B cell (primary cell): ENCODE data around the gene PCP4. TPM values are rescaled to one million over a fixed set of nuclear protein-coding genes. Genes with fewer than 3 reads are reported as not detected.

Experiments
- ATAC-seq: fragments of 200-7000 bp; cut with Tn5 transposase; one replicate; pipeline ENCODE4 v1.10.0; 2021; ENCODE audit warnings: low read depth, mild to moderate bottlenecking, moderate number of reproducible peaks, moderate library complexity
- CTCF ChIA-PET: fragments of 350-600 bp; sonication (Branson Sonifier 250); formaldehyde crosslinking; loops from one replicate; lab custom pipeline; 2021; ENCODE audit warnings: antibody characterized with exemption, inconsistent platforms; lab: Charles Lee
- POLR2A ChIA-PET: fragments of 350-600 bp; sonication (Branson Sonifier 250); formaldehyde crosslinking; loops from one replicate; lab custom pipeline; 2021; ENCODE audit warnings: antibody characterized with exemption; lab: Charles Lee
- DNase-seq: peaks from one replicate; pipeline ENCODE4 v3.0.0; 2013
- H2AFZ ChIP-seq: 2 replicates; pipeline ENCODE4 v1.6.1; 2012; ENCODE audit warnings: mild to moderate bottlenecking, low read depth, low read length; ENCODE audit not compliant: insufficient read depth, poor library complexity, severe bottlenecking
- H3K27ac ChIP-seq, 2 donors: 1 replicate in 1 of 2; 2 replicates in 1 of 2; pipeline ENCODE4 v1.5.1; 2012 to 2013; ENCODE audit warnings: low read length in 2 of 2, mild to moderate bottlenecking in 2 of 2, moderate library complexity in 1 of 2
- H3K27me3 ChIP-seq, 4 experiments: fragments of 200-600 bp in 1 of 4; sonication (generic) in 1 of 4; replicated peaks in 1 of 4; 1 replicate in 2 of 4; 2 replicates in 2 of 4; pipeline versions ENCODE4 v1.6.1 to v1.7.0; 2013 to 2016; ENCODE audit warnings: low read length in 3 of 4, mild to moderate bottlenecking in 2 of 4, mixed read lengths in 1 of 4, moderate library complexity in 1 of 4; ENCODE audit not compliant: insufficient read depth in 4 of 4, control insufficient read depth in 3 of 4; ENCODE audit errors: control extremely low read depth in 1 of 4
- H3K36me3 ChIP-seq, 2 experiments: replicated peaks in 1 of 2; 1 replicate in 1 of 2; 2 replicates in 1 of 2; pipeline versions ENCODE4 v1.6.1 to v1.7.1; 2013; ENCODE audit warnings: low read length in 1 of 2; ENCODE audit not compliant: insufficient read depth in 2 of 2, control insufficient read depth in 1 of 2; ENCODE audit errors: control extremely low read depth in 1 of 2, extremely low read depth in 1 of 2
- H3K4me1 ChIP-seq, 2 donors: fragments of 200-600 bp in 1 of 2; sonication (generic) in 1 of 2; 1 replicate in 1 of 2; 2 replicates in 1 of 2; pipeline versions ENCODE4 v1.5.1 to v1.6.1; 2013 to 2017; ENCODE audit warnings: low read length in 2 of 2; ENCODE audit not compliant: control insufficient read depth in 2 of 2, insufficient read depth in 2 of 2
- H3K4me2 ChIP-seq: replicated peaks from 2 replicates; pipeline ENCODE3; 2012; ENCODE audit warnings: mild to moderate bottlenecking, low read depth, low read length; ENCODE audit not compliant: poor library complexity, severe bottlenecking
- H3K4me3 ChIP-seq, 5 experiments: fragments of 200-600 bp in 1 of 5; sonication (generic) in 1 of 5; 1 replicate in 3 of 5; 2 replicates in 2 of 5; pipeline versions ENCODE4 v1.5.1 to v1.7.0; 2011 to 2016; ENCODE audit warnings: low read length in 4 of 5, mild to moderate bottlenecking in 4 of 5, low read depth in 2 of 5, control low read depth in 1 of 5, moderate library complexity in 1 of 5; ENCODE audit not compliant: insufficient read depth in 1 of 5; ENCODE audit errors: control extremely low read depth in 1 of 5, extremely low read depth in 1 of 5
- H3K79me2 ChIP-seq: fragments of 200-600 bp; sonication (generic); one replicate; pipeline ENCODE4 v1.6.0; 2016; ENCODE audit warnings: low read length; ENCODE audit not compliant: control insufficient read depth, insufficient read depth
- H3K9ac ChIP-seq: fragments of 200-600 bp; sonication (generic); 2 replicates; pipeline ENCODE4 v1.6.1; 2017; ENCODE audit warnings: mild to moderate bottlenecking, low read length, moderate library complexity
- H3K9me3 ChIP-seq, 3 donors: one replicate each; pipeline versions ENCODE4 v1.6.1 to v1.7.1; 2013; ENCODE audit warnings: low read length in 2 of 3; ENCODE audit not compliant: control insufficient read depth in 2 of 3, insufficient read depth in 1 of 3; ENCODE audit errors: control extremely low read depth in 1 of 3
- H4K20me1 ChIP-seq: 2 replicates; pipeline ENCODE4 v1.6.0; 2012; ENCODE audit warnings: mild to moderate bottlenecking, low read length; ENCODE audit not compliant: insufficient read depth, control insufficient read depth, poor library complexity, severe bottlenecking
- H3K27ac Mint-ChIP-seq: one replicate; pipeline ENCODE4 v1.8.0; 2021; ENCODE audit warnings: mixed read lengths
- H3K27me3 Mint-ChIP-seq: one replicate; pipeline ENCODE4 v1.8.0; 2021; ENCODE audit warnings: mixed read lengths
- H3K4me1 Mint-ChIP-seq: one replicate; pipeline ENCODE4 v1.8.0; 2021; ENCODE audit warnings: mixed read lengths
- H3K4me3 Mint-ChIP-seq: one replicate; pipeline ENCODE4 v1.8.0; 2021; ENCODE audit warnings: mixed read lengths
- H3K9me3 Mint-ChIP-seq: one replicate; pipeline ENCODE4 v1.8.0; 2022; ENCODE audit warnings: mixed read lengths; ENCODE audit not compliant: insufficient read depth
- CTCF ChIP-seq: fragments of 200-600 bp; IDR thresholded peaks from one replicate; pipeline ENCODE4 v1.8.0; 2022; ENCODE audit warnings: antibody characterized with exemption, mild to moderate bottlenecking
- EZH2 ChIP-seq: IDR thresholded peaks from 2 replicates; pipeline ENCODE4 v1.6.1; 2012; ENCODE audit warnings: borderline replicate concordance, low read depth, mild to moderate bottlenecking, moderate library complexity, low read length; ENCODE audit not compliant: insufficient read depth, poor library complexity, severe bottlenecking
- WGBS: methylation state at CpG from one replicate; pipeline ENCODE4 v1.1.5; 2013; ENCODE audit warnings: missing lambda C conversion rate; ENCODE audit not compliant: insufficient coverage; 5-methylcytosine and 5-hydroxymethylcytosine counted together
- intact Hi-C: fragments of 100-400 bp; cut with micrococcal nuclease; formaldehyde crosslinking; loops from one replicate; pipeline ENCODE4 v1.10.0; 2022
- polyA plus RNA-seq: library from polyadenylated mRNA; depleted of rRNA; stranded (reverse); fragments of >200 nt; gene quantifications from 2 replicates; pipeline ENCODE4 v1.2.3, GENCODE V29; 2012
- total RNA-seq, 2 donors: library from RNA; stranded (reverse); fragments of 120-200 nt in 1 of 2; gene quantifications; 1 replicate in 1 of 2; 2 replicates in 1 of 2; pipeline versions ENCODE4 v1.2.3 to v1.2.4, GENCODE V29; 2013 to 2022

The PCP4 gene
- total and polyA plus RNA-seq, 2 donors (not counting 1 experiment from before 2014, with no cell fraction given): not detected

- TF ChIP-seq EZH2: no peak
- no peak for TF ChIP-seq CTCF
- intact Hi-C loops: no loop called here
- Histone ChIP-seq H3K27ac (no peak overlapping the region), H3K4me3 (no peak overlapping the region), H3K4me1 (peaks cover 0 to 39% of the 10 kb centered on the region in 2 donors), H3K9ac (no peak overlapping the region), H3K79me2 (no peaks in the 10 kb centered on the region), H3K36me3 (no peaks in the 10 kb centered on the region), H3K27me3 (peaks cover 0 to 3% (median 0%) of the 10 kb centered on the region in 4 experiments), H3K4me2 (no peak overlapping the region), H4K20me1 (no peaks in the 10 kb centered on the region), H2AFZ (no peak overlapping the region), H3K9me3 (peaks cover 0 to 12% (median 4%) of the 10 kb centered on the region in 3 donors)
- ChIA-PET CTCF (no interaction called here), POLR2A (no interaction called here)
- H3K4me3 Mint-ChIP-seq: no peak overlapping the region
- H3K27me3 Mint-ChIP-seq: no peaks in the 10 kb centered on the region
- no peak overlapping the region for H3K27ac Mint-ChIP-seq
- no peaks in the 10 kb centered on the region for H3K4me1 Mint-ChIP-seq
- no peak for ATAC-seq
- 93% methylated on average over 3 of the region's 8 CpGs for WGBS
- DNase-seq: peak; percentile 65
- peaks cover 11% of the 10 kb centered on the region for H3K9me3 Mint-ChIP-seq
These were observed 102.6 kb downstream of the PCP4 start for GRCh38 chr21:39969691-39970364.

- no peaks in the 10 kb centered on the region for H3K79me2 ChIP-seq
- ATAC-seq: no peak
- no peak overlapping the region for H3K4me3 ChIP-seq
- no peak for DNase-seq
- H2AFZ ChIP-seq: no peak overlapping the region
- no peaks in the 10 kb centered on the region for H3K27me3 Mint-ChIP-seq
- no peak overlapping the region for H3K4me2 ChIP-seq
- intact Hi-C loops: no loop called here
- H3K27me3 ChIP-seq: no peaks in the 10 kb centered on the region
- no peaks in the 10 kb centered on the region for H4K20me1 ChIP-seq
- H3K9ac ChIP-seq: no peak overlapping the region
- H3K9me3 Mint-ChIP-seq: peaks cover 10% of the 10 kb centered on the region
- H3K4me1 Mint-ChIP-seq: no peaks in the 10 kb centered on the region
- no peaks in the 10 kb centered on the region for H3K36me3 ChIP-seq
- peaks cover 1 to 12% (median 4%) of the 10 kb centered on the region in 3 donors for H3K9me3 ChIP-seq
- H3K4me1 ChIP-seq: peaks cover 0 to 32% of the 10 kb centered on the region in 2 donors
- H3K27ac Mint-ChIP-seq: no peak overlapping the region
- no peak overlapping the region for H3K4me3 Mint-ChIP-seq
- TF ChIP-seq CTCF (no peak), EZH2 (no peak)
- ChIA-PET CTCF (no interaction called here), POLR2A (no interaction called here)
- H3K27ac ChIP-seq: no peak overlapping the region
- WGBS: no CpG with 5 or more reads among the region's 2 CpGs
These were observed 104.7 kb downstream of the PCP4 start for GRCh38 chr21:39971956-39972355.
